ENCODE results near the gene CKAP2.
"Not testable (repeated sequence)": the region's sequence is repeated elsewhere in the genome, so short reads cannot be mapped to it uniquely, and the experiment has no call there.

CKAP2 gene

DNA sequence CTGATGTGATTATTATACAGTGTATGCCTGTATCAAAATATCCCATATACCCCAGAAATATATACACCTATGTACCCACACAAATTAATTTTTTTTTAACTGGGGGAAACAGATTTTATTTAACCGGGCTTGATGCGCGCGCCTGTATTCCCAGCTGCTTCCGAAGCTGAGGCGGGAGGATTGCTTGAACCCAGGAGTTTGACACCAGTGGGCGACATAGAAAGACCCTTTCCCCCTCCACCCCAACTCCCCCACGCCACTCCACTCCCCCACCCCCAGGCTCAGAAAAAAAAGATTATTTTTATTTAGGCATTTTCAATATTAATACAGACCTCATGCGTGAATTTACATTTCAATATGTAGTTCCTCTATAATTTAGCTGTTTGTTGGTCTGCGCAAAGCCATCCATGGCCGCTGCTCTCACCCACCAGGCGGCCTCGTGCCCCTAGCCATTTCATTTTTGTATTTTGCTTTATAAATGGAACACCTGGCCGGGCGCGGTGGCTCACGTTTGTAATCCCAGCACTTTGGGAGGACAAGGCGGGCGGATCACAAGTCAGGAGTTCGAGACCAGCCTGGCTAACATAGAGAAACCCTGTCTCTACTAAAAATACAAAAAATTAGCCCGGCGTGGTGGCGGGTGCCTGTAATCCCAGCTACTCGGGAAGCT lies 4.0 kb upstream of the CKAP2 start:
- no peak for DNase-seq

DNA sequence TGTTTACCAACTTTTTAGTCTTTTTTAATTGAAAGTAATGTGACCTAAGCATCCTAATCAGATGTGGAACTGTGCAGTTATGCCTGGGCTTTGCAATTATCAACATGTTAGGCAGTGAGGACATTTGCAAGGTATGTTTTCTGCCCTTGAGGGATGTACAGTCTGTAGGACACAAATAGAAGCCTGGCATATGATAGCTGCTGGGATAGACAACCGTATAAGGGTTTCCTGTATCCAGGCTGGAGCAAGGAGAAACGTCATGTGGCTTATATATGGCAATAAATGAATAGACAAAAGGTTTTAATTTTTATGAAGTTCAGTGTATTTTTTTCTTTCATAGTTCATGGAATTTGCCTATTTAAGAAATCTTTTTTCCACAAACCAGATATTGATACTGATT lies 2.8 kb upstream of the CKAP2 start:
- no peak for DNase-seq

DNA sequence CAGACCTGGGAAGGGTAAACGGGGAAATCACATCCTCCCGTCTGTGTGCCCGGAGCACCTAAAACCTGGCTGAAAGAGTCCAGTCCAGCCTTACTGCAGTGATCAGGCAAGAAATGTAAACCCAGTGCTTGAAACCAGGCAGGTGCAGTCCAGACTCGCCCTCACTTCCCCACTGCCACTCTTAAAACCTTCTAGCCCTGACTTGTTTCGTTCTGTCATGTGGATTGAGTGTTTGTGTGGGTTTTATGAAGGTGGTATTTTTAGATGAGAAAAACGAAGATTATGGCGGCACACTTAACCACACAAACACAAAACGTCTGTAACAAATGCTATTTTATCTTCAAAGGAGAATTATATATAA lies 839 bp upstream of the CKAP2 start:
- no peak for DNase-seq

DNA sequence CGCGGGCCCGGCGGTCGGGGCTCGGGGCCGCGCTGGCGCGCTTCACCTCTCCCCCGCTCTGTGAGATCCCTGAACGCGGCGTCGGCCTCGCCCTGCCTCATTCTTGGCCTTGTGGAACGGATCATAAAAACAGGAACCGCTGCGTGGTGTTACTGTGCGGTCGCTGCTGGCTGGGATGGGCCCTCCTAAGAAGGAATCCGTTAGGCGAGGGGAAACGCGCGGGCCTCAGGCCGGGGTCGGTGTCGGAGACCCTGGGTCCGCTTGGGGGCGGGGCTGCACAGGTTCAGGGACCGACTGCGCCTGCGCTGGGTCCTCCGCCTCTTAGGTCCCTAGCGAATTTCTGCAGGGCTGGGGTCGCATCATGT lies 381 bp downstream of the CKAP2 start:
- DNase-seq, result peak; percentile 61

DNA sequence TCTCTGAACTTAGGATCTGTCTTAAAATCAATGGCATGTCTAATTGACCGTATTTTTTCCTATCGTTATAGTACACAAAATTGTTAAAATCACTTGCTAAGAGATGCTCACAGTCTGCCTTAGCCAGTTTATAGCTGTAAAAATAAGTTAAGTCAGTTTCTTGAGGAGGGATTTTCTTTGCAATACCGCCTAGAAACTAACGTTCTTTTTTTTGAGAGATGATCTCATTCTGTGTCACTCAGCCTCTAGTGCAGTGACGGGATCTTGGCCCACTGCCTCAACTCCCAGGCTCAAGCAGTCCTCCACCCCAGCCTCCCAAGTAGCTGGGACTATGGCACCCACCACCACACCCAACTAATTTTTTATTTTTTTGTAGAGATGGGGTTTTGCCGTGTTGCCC lies 4.4 kb downstream of the CKAP2 start:
- DNase-seq, result peak; percentile 47

DNA sequence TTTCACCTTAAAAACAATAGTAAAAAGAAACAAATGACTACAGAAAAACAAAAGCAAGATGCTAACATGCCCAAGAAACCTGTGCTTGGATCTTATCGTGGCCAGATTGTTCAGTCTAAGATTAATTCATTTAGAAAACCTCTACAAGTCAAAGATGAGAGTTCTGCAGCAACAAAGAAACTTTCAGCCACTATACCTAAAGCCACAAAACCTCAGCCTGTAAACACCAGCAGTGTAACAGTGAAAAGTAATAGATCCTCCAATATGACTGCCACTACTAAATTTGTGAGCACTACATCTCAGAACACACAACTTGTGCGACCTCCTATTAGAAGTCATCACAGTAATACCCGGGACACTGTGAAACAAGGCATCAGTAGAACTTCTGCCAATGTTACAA lies 6.0 kb downstream of the CKAP2 start:
- DNase-seq, result no peak

DNA sequence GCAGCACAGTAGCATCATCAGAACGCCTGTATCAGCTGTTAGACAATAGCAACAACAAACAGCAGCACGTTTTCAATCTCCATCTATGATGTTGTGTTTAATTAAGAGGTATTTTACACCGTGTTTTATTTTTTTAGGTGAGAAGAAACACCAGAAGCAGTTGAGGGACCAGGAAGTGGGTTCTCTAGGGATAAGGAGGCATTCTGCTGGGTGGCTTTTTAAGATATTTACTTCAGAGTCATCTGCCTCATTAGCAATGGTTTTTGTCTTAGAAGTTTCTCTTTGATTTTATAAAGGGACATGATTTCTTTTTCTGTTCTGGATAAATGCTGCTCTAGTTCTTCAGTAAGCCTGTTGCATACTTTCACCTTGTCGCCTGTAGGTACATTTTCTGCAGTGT lies 8.2 kb downstream of the CKAP2 start:
- DNase-seq, result no peak

DNA sequence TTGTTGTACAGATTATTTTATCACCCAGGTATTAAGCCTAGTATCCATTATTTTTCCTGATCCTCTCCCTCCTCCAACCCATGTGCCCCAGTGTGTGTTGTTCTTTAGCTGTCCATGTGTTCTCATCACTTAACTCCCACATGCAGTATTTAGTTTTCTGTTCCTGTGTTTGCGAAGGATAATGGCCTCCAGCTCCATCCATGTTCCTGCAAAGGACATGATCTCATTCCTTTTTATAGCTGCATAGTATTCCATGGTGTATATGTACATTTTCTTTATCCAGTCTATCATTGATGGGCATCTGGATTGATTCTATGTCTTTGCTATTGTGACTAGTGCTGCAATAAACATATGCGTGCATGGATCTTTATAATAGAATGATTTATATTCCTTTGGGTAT lies 13.2 kb downstream of the CKAP2 start:
- not testable (repeated sequence) for DNase-seq

DNA sequence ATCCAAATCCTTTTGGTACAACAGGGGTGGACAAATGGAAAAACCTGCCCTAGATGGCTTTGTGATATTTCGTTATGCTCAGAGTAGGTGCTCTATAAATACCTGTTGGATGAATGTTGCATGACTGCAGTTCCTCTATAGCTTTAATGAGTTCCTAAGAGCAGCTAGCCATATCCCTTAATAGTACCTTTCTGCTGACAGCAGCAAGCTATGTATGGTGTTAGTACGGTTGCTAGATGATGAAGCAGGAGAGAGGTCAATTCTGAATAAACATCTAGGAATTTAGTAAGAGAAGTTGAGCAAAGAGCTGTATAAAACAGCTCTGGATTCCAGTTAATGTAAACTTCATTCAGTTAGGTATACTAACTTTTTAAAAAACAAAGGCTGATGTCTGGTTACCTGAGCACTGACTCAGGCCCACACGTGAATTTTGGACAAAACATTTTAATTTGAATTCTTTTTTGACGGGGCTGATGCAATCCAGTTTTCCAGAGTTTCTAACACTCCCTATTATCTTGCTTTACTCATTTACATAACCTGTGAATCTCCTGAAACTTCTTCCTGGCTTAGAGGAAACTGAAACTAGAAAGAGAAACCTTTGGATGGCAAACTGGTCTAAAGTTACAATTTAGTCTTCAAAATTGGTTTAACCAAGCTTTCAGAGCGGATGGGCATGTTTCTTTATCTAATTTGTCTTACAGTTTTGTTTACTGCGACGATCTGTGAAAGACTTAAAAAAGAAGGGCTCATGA lies 25.6 kb downstream of the CKAP2 start:
- not testable (repeated sequence) for DNase-seq

DNA sequence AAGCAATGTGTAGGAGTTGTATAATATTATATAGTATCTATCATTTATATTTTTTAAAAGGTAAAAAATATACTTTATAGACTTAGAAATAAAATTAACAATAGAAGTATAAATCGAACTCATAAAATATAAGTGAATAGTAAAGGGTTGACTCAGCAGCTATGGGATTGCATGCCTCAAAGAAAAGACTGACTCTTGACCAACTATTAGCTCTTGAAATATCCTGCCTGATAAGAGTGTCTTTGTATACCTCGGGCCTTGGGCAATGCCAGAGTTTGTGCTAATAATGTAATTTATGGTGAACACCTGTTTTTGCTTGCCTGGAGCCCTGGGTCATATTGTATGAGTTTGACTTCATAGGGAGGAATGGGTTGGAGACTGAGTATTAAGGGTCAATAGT lies 31.8 kb downstream of the CKAP2 start:
- not testable (repeated sequence) for DNase-seq

DNA sequence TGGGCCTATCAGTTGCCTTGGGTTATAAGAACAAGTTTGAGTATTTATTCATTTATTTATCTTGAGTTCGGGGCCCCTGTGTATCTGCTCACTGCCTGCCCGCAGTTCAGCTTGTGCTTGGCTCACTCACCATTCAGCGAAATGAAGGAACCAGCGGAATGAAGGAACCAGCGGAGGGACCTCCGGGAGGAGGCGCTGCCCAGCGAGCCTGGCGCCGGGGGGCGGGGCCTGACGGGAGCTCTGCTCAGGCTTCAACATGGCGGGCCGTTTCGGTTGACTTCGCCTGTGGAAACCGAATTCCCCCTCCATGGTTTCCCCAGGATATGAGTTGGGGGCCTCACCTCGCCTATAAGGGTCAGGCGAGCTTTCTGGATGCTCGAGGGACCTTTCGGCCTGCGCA lies 33.5 kb downstream of the CKAP2 start:
- DNase-seq, result not testable (repeated sequence)

DNA sequence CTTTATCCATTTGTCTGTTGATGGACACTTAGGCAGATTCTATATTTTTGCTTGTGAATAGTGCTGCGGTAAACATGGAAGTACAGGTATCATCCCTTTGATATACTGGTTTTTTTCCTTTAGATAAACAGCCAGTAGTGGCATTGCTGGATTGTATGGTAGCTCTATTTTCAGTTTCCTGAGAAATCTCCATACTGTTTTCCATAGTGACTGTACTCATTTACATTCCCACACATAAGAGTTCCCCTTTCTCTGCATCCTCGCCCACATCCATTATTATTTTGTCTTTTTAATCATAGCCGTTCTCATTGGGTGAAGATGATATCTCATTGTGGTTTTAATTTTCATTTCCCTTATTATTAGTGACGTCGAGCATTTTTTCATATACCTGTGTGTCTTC lies 35.7 kb downstream of the CKAP2 start:
- DNase-seq, result not testable (repeated sequence)

DNA sequence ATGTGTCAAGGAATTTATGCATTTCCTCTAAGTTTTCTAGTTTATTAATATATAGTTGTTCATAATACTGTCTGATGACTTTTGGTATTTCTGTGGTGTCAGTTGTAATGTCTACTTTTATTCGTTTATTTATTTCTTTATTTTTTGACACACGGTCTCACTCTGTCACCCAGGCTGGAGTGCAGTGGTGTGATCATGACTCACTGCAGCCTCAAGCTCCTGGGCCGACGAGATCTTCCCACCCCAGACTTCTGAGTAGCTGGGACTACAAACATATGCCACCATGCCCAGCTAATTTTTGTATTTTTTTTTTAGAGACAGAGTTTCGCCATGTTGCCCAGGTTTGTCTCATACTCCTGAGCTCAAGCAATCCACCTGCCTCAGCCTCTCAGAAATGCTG lies 39.0 kb downstream of the CKAP2 start:
- not testable (repeated sequence) for DNase-seq

DNA sequence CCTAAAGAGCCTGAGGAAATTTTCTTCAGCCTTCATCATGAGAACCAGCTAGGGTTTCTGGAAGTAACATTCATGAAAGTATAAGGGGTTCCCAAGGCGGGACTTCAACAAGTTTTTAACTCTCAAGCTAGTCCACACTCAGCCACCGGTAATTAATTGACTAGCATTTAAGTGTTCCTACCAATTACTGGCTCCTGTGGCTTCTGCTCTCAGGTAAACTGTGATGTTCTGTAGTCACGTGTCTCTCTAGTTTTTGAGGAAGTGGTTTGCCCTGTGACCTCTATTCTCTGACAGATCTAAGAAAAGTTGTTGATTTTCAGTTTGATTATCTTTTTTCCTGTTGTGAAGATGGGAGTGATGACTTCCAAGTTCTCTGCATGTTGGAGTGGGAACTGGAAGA lies 42.7 kb downstream of the CKAP2 start:
- not testable (repeated sequence) for DNase-seq

DNA sequence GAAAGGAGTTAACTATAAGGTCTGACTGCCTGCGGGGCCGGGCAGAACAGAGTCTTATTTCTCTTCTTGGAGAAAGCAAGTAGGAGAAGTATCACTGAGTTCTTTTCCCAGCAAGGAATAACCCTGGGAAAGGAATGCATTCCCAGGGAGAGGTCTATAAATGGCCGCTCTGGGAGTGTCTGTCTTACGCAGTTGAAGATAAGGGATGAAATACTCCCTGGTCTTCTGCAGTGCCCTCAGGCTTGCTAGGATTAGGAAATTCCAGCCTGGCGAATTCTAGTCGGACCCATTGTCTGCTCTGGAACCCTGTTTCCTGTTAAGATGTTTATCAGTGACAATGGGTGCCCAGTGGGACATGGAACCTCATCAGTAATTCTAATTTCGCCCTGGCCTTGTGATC lies 47.0 kb downstream of the CKAP2 start:
- DNase-seq, result not testable (repeated sequence)

DNA sequence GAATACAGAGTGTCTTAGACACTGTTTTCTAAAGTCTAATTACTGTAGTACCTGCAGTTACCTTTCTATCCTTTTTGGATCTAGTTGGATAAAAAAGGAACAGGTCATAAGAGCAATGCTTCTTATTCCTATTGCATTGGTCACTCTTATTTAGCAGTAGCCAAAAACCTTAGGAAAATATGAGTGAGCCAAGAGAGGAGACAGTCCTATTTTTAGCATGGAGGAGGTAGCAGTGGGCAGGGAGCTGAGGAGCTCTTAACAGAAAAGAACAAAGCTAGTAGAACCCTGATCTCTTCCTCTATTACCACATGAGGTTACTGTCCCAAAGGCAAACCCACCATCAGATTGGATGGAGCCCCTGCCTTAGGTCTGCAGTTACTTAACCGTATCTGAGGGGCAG lies 50.6 kb downstream of the CKAP2 start:
- DNase-seq, result not testable (repeated sequence)

DNA sequence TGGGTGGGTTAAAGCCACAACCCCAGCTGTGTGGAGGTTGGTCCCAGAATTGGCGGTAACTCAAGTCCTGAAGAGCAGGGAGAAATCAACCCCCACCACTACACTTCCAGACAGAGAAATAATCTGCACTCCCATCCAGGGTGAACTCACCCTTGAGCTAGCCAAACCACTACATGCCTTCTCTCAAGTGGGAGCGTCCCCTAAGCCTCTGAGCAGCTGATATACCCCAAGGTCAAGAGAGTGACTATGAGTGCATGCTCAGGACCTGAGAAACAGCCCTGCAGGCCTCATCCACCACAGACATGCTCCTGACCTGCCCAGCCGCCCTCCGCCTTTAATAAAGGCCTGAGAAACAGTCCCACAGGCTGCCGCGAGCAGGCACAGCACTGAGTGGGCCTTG lies 54.3 kb downstream of the CKAP2 start:
- not testable (repeated sequence) for DNase-seq

DNA sequence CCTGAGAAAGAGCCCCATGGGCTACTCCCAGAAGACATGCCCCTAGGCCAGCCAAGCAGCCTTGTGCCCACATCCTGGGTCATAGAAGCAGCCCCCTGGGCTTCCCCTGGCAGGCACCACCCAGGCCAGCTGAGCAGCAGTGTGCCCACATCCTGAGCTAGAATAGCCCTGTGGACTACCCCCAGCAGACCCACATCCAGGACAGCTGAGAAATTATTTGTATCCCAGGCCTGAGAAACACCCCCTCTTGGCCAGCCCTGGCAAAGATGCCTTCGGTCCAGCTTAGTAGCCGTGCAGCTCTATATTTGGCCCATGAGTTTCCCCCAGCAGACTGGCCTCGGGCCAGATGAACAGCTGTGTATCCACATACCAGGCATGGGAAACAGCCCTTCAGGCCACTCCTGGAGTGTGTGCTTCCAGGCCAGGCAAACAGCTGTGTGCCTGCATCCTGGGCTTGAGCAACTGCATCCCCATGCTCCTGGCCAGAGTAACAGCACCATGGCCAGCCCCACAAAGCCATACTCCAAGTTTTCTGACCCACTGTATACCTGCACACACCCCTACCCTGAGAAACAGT lies 55.0 kb downstream of the CKAP2 start:
- DNase-seq, result not testable (repeated sequence)

DNA sequence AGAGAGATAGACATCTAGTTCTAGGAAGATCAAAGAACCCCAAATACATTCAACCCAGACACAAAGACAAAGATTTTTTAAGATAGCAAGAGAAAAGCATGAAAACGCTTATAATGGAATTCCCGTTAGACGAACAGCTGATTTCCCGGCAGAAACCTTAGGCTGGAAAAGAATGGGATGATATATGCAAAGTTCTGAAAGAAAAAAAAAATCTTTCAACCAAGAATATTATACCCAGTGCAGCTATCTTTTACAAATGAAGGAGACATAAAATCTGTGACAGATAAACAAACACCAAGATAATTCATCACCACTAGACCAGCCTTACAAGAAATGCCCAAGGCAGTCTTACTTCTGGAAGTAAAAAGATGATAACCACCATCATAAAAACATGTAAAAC lies 56.3 kb downstream of the CKAP2 start:
- DNase-seq, result not testable (repeated sequence)

DNA sequence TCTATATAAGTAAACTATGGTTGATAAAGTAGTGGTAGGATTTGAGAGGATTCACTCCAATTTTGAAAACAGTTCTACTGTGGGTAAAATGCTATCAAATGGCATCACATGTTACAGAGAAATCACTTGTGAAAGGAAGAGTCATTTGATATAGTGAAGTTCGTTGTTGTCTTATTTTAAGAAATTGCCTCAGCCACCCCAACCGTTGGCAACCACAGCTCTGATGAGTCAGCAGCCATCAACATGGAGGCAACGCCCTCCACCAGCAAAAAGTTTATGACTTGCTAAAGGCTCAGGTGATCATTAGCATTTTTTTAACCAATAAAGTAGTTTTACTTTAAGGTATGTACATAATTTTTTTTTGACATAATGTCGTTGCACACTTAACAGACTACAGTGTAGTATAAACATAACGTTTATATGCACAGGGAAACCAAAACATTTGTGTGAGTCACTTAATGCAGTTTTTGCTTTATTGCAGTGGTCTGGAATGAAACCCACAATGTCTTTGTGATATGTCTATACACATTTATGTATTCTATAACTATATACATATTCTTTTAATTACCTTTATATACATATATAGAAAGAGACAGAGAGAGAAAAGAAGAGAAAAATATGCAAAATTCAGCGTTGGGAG lies 58.8 kb downstream of the CKAP2 start:
- not testable (repeated sequence) for DNase-seq

DNA sequence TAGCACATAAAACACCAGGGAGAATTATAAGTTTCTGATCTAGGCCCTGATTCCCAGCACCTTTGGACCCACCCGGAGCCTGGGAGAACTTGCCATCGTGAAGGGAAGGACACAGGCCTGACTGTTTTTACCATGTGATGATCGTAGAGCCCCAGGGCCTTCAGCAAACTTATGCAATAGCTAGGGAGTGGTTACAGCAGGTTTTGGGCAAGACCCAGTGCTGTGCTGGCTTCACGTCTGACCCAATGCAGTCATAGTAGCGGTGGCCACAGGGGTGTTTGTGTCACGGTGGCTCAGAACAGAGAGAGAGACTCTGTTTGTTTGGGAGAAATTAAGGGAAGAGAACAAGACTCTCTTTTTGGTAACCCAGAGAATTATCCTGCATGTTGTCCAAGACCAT lies 68.0 kb downstream of the CKAP2 start:
- DNase-seq, result not testable (repeated sequence)
